ENCODE data around the gene RALB. TPM values are rescaled to one million over a fixed set of nuclear protein-coding genes. Genes with fewer than 3 reads are reported as not detected.
A peak's percentile ranks its signal among the peaks of the same experiment; 100 is the strongest.

Gene RALB
- total and polyA plus RNA-seq, 2 donors from 2014 or later = 58.5 to 64.5 TPM

DNA sequence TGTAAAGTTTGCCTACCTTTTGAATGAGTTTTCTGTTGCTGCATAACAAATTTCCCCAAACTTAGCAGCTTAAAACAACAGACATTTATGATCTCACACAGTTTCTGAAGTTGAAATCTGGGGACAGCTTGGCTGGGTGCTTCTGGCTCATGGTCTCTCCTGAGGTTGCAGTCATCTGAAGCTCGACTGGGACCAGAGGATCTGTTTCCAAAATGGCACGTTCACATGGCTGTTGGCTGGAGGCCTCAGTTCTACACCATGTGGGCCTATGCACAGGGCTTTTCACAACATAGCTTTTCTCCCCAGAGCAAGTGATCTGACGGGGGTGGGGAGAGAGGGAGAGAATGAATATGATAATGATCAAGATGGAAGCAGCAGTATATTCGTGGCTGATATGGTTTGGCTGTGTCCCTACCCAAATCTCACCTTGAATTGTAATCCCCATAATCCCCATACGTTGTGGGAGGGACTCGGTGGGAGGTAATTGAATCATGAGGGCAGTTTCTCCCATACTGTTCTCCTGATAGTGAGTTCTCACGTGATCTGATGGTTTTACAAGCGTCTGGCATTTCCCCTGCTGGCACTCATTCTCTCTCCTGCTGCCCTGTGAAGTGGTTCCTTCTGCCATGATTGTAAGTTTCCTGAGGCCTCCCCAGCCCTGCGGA lies 3.5 kb downstream of the RALB start:
- FAIRE-seq (no peak), DNase-seq (no peak)
- H3K9ac ChIP-seq (ENCODE audit: low read length in 3 of 3) = no peak overlapping the region
- TF ChIP-seq, protein P1, sequence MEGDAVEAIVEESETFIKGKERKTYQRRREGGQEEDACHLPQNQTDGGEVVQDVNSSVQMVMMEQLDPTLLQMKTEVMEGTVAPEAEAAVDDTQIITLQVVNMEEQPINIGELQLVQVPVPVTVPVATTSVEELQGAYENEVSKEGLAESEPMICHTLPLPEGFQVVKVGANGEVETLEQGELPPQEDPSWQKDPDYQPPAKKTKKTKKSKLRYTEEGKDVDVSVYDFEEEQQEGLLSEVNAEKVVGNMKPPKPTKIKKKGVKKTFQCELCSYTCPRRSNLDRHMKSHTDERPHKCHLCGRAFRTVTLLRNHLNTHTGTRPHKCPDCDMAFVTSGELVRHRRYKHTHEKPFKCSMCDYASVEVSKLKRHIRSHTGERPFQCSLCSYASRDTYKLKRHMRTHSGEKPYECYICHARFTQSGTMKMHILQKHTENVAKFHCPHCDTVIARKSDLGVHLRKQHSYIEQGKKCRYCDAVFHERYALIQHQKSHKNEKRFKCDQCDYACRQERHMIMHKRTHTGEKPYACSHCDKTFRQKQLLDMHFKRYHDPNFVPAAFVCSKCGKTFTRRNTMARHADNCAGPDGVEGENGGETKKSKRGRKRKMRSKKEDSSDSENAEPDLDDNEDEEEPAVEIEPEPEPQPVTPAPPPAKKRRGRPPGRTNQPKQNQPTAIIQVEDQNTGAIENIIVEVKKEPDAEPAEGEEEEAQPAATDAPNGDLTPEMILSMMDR (IDR thresholded peaks at IDR 0.05; ENCODE audit: borderline replicate concordance, extremely low read depth, insufficient read depth) = no peak
- intact Hi-C loops (cut with DNase I) = no loop called here
- H3K27ac ChIP-seq (ENCODE audit: low read depth in 2 of 2, low read length in 2 of 2) = no peak overlapping the region
- no peak overlapping the region for H3K4me3 ChIP-seq (ENCODE audit: low read length in 3 of 3)
- peaks cover 4 to 25% (median 22%) of the 10 kb centered on the region in 3 donors for H3K4me1 ChIP-seq (ENCODE audit: control insufficient read depth in 2 of 3, insufficient read depth in 2 of 3, low read depth in 1 of 3, low read length in 3 of 3)
- no peaks in the 10 kb centered on the region for H3K27me3 ChIP-seq (ENCODE audit: control insufficient read depth, insufficient read depth, low read length)
- no peaks in the 10 kb centered on the region for H3K36me3 ChIP-seq (ENCODE audit: control insufficient read depth in 2 of 3, insufficient read depth in 3 of 3, low read length in 3 of 3)
- no peaks in the 10 kb centered on the region for H3K9me3 ChIP-seq (ENCODE audit: control insufficient read depth in 2 of 3, insufficient read depth in 1 of 3, low read length in 3 of 3)

DNA sequence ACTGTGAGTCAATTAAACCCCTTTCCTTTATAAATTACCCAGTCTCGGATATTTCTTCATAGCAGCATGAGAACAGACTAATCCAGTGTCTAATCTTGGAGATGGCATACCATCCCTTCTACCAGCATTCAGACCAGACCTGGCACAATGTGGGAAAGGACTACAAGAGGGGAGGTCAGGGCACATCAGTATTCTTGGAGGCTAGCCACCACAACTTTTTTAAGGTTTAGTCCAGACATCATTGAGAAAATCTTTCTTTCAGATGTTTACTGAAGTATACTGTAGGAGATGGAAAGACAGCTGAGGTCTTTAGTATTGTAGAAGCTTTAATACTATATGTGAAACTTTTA lies 4.0 kb downstream of the RALB start:
- DNase-seq (no peak), FAIRE-seq (no peak)
- TF ChIP-seq, protein P1 (IDR thresholded peaks at IDR 0.05; ENCODE audit: borderline replicate concordance, extremely low read depth, insufficient read depth) = no peak
- peaks cover 4 to 25% (median 22%) of the 10 kb centered on the region in 3 donors for H3K4me1 ChIP-seq (ENCODE audit: control insufficient read depth in 2 of 3, insufficient read depth in 2 of 3, low read depth in 1 of 3, low read length in 3 of 3)
- H3K4me3 ChIP-seq (ENCODE audit: low read length in 3 of 3) = no peak overlapping the region
- intact Hi-C loops (cut with DNase I) = no loop called here
- no peaks in the 10 kb centered on the region for H3K27me3 ChIP-seq (ENCODE audit: control insufficient read depth, insufficient read depth, low read length)
- no peaks in the 10 kb centered on the region for H3K36me3 ChIP-seq (ENCODE audit: control insufficient read depth in 2 of 3, insufficient read depth in 3 of 3, low read length in 3 of 3)
- no peak overlapping the region for H3K27ac ChIP-seq (ENCODE audit: low read depth in 2 of 2, low read length in 2 of 2)
- no peak overlapping the region for H3K9ac ChIP-seq (ENCODE audit: low read length in 3 of 3)
- no peaks in the 10 kb centered on the region for H3K9me3 ChIP-seq (ENCODE audit: control insufficient read depth in 2 of 3, insufficient read depth in 1 of 3, low read length in 3 of 3)

DNA sequence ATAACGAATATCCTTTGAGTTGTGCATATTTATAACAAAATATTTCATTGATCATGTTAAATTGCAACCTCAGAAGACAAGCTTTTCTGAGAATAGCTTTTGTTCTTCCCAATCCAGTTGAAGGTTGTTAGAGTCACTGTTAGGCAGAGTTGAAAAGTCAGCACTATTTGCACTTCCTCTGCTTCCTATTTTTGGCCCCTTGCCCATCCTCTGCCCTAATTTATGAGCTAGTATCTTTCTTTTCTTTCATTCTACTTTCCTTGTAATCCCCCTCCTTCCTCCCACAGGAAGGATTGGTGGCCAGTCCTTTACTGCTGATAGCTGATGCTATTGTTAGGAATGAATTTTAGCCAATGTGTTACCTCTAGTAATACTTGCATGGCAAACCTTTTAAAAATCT lies 4.9 kb downstream of the RALB start:
- FAIRE-seq (no peak), DNase-seq (peak in 1 of 5 donors; percentile 50)
- H3K4me1 ChIP-seq (ENCODE audit: control insufficient read depth in 2 of 3, insufficient read depth in 2 of 3, low read depth in 1 of 3, low read length in 3 of 3) = peaks cover 4 to 25% (median 18%) of the 10 kb centered on the region in 3 donors

More for the DNA sequence above, 4.9 kb downstream of the RALB start:
- Histone ChIP-seq H3K36me3 (ENCODE audit: control insufficient read depth in 2 of 3, insufficient read depth in 3 of 3, low read length in 3 of 3) (no peaks in the 10 kb centered on the region), H3K9ac (ENCODE audit: low read length in 3 of 3) (no peak overlapping the region), H3K9me3 (ENCODE audit: control insufficient read depth in 2 of 3, insufficient read depth in 1 of 3, low read length in 3 of 3) (no peaks in the 10 kb centered on the region), H3K27ac (ENCODE audit: low read depth in 2 of 2, low read length in 2 of 2) (peak overlapping the region in 1 of 2 donors; percentile 13), H3K27me3 (ENCODE audit: control insufficient read depth, insufficient read depth, low read length) (no peaks in the 10 kb centered on the region), H3K4me3 (ENCODE audit: low read length in 3 of 3) (no peak overlapping the region)
- intact Hi-C loops (cut with DNase I) = no loop called here
- TF ChIP-seq, protein P1 (IDR thresholded peaks at IDR 0.05; ENCODE audit: borderline replicate concordance, extremely low read depth, insufficient read depth) = no peak

Measured in kidney (tissue), 14 donors.